Osteoblast (primary cell): ENCODE data around the gene TBCD. TPM values are rescaled to one million over a fixed set of nuclear protein-coding genes. Genes with fewer than 3 reads are reported as not detected.

Experiments used
- DNase-seq: peaks from one replicate; pipeline ENCODE4 v3.0.0; 2011; ENCODE audit warnings: low spot score, mixed read lengths; ENCODE audit not compliant: insufficient read length; ENCODE audit errors: missing footprints
- H2AFZ ChIP-seq: 2 replicates; pipeline ENCODE4 v1.6.0; 2011; ENCODE audit warnings: mild to moderate bottlenecking, low read length
- H3K27ac ChIP-seq: 2 replicates; pipeline ENCODE4 v1.5.1; 2011; ENCODE audit warnings: mild to moderate bottlenecking, low read depth, low read length, moderate library complexity
- H3K27me3 ChIP-seq: 2 replicates; pipeline ENCODE4 v1.6.0; 2012; ENCODE audit warnings: mild to moderate bottlenecking, control low read depth, inconsistent platforms, low read length, moderate library complexity; ENCODE audit not compliant: insufficient read depth
- H3K36me3 ChIP-seq: 2 replicates; pipeline ENCODE4 v1.5.1; 2011; ENCODE audit warnings: mild to moderate bottlenecking, low read length, control low read depth, moderate library complexity; ENCODE audit not compliant: insufficient read depth
- H3K4me1 ChIP-seq: 2 replicates; pipeline ENCODE4 v1.5.1; 2011; ENCODE audit warnings: mild to moderate bottlenecking, low read length, control low read depth, moderate library complexity; ENCODE audit not compliant: insufficient read depth
- H3K4me2 ChIP-seq: 2 replicates; pipeline ENCODE4 v1.6.0; 2011; ENCODE audit warnings: mild to moderate bottlenecking, low read length; ENCODE audit not compliant: insufficient read depth
- H3K4me3 ChIP-seq: fragments of 200-600 bp; sonication (generic); 3 replicates; pipeline ENCODE4 v1.5.1; 2012; ENCODE audit warnings: mild to moderate bottlenecking, low read length, inconsistent platforms; ENCODE audit not compliant: insufficient read depth
- H3K79me2 ChIP-seq: 2 replicates; pipeline ENCODE4 v1.6.0; 2012; ENCODE audit warnings: mild to moderate bottlenecking, low read length, control low read depth, inconsistent platforms; ENCODE audit not compliant: insufficient read depth
- H3K9me3 ChIP-seq: 2 replicates; pipeline ENCODE4 v1.5.1; 2011; ENCODE audit warnings: low read depth, low read length, control low read depth
- H4K20me1 ChIP-seq: 2 replicates; pipeline ENCODE4 v1.6.0; 2012; ENCODE audit warnings: mild to moderate bottlenecking, low read length, control low read depth; ENCODE audit not compliant: insufficient read depth
- CTCF ChIP-seq: IDR thresholded peaks from 2 replicates; pipeline ENCODE4 v1.5.1; 2011; ENCODE audit warnings: mild to moderate bottlenecking, low read depth, low read length, moderate library complexity; ENCODE audit errors: extremely low read depth
- total RNA-seq: library from RNA; depleted of rRNA; stranded (reverse); fragments of >200 nt; gene quantifications from 2 replicates; pipeline ENCODE4 v1.2.3, GENCODE V29; 2012

The TBCD gene
- total RNA-seq, 1 donor, result 29.0 TPM

- TF ChIP-seq CTCF, result no peak
Observed at GRCh38 chr17:82745524-82745923, 6.3 kb upstream of the TBCD start.

GRCh38 chr17:82748756-82749155, 3.1 kb upstream of the TBCD start:
- Histone ChIP-seq H3K79me2 (peaks cover 11% of the 10 kb centered on the region), H3K27ac (no peak overlapping the region), H3K9me3 (no peaks in the 10 kb centered on the region), H3K4me3 (no peak overlapping the region), H4K20me1 (peaks cover 3% of the 10 kb centered on the region), H3K4me1 (peaks cover 7% of the 10 kb centered on the region), H2AFZ (no peak overlapping the region), H3K27me3 (no peaks in the 10 kb centered on the region), H3K4me2 (no peak overlapping the region), H3K36me3 (no peaks in the 10 kb centered on the region)
- no peak for TF ChIP-seq CTCF
- DNase-seq, result no peak

More at GRCh38 chr17:82745524-82745923, 6.3 kb upstream of the TBCD start:
- no peaks in the 10 kb centered on the region for H4K20me1 ChIP-seq
- DNase-seq, result no peak
- H3K27me3 ChIP-seq, result no peaks in the 10 kb centered on the region
- H2AFZ ChIP-seq, result no peak overlapping the region
- H3K79me2 ChIP-seq, result no peaks in the 10 kb centered on the region
- H3K9me3 ChIP-seq, result peaks cover 1% of the 10 kb centered on the region
- no peak overlapping the region for H3K4me3 ChIP-seq
- no peak overlapping the region for H3K27ac ChIP-seq
- no peak overlapping the region for H3K4me2 ChIP-seq
- H3K4me1 ChIP-seq, result no peaks in the 10 kb centered on the region
- H3K36me3 ChIP-seq, result peaks cover 11% of the 10 kb centered on the region

- H3K36me3 ChIP-seq, result no peaks in the 10 kb centered on the region
- H3K4me1 ChIP-seq, result peaks cover 7% of the 10 kb centered on the region
- no peak overlapping the region for H3K4me2 ChIP-seq
- TF ChIP-seq CTCF, result no peak
- H3K9me3 ChIP-seq, result no peaks in the 10 kb centered on the region
- H3K4me3 ChIP-seq, result no peak overlapping the region
- no peak overlapping the region for H2AFZ ChIP-seq
- no peaks in the 10 kb centered on the region for H3K27me3 ChIP-seq
- H3K79me2 ChIP-seq, result peaks cover 27% of the 10 kb centered on the region
- DNase-seq, result no peak
- H4K20me1 ChIP-seq, result peaks cover 11% of the 10 kb centered on the region
- no peak overlapping the region for H3K27ac ChIP-seq
Observed at GRCh38 chr17:82750241-82750908, 1.5 kb upstream of the TBCD start.

GRCh38 chr17:82751171-82751570, 694 bp upstream of the TBCD start:
- H3K27ac ChIP-seq, result no peak overlapping the region
- TF ChIP-seq CTCF, result no peak
- no peaks in the 10 kb centered on the region for H3K9me3 ChIP-seq
- peak; percentile 91 for DNase-seq
- H3K36me3 ChIP-seq, result peaks cover 2% of the 10 kb centered on the region
- peak overlapping the region; percentile 80 for H3K4me2 ChIP-seq
- H3K27me3 ChIP-seq, result no peaks in the 10 kb centered on the region
- peak overlapping the region; percentile 41 for H2AFZ ChIP-seq
- H3K79me2 ChIP-seq, result peaks cover 35% of the 10 kb centered on the region
- H3K4me3 ChIP-seq, result peak overlapping the region; percentile 71
- H4K20me1 ChIP-seq, result peaks cover 11% of the 10 kb centered on the region
- H3K4me1 ChIP-seq, result peaks cover 7% of the 10 kb centered on the region
